Panc1 (cell line): Measurements from ENCODE around the gene PDZD4. TPM values are rescaled to one million over a fixed set of nuclear protein-coding genes. Genes with fewer than 3 reads are reported as not detected.

ENCODE experiments used
- ATAC-seq: fragments of 200-7000 bp; cut with Tn5 transposase; 2 replicates; pipeline ENCODE4 v1.9.1; 2020; ENCODE audit warnings: mild to moderate bottlenecking, moderate library complexity
- BruUV-seq: library from RNA; stranded (reverse); fragments of 400-500 nt; replicated peaks from 2 replicates; lab custom pipeline; 2021; lab: Mats Ljungman, UMichigan
- CTCF ChIA-PET: fragments of 300-600 bp; sonication (Branson Sonifier 250); formaldehyde crosslinking; loops from one replicate; lab custom pipeline; 2022; ENCODE audit warnings: antibody characterized with exemption; lab: Charles Lee
- POLR2A ChIA-PET: fragments of 300-600 bp; sonication (Branson Sonifier 250); formaldehyde crosslinking; loops from one replicate; lab custom pipeline; 2022; ENCODE audit warnings: antibody characterized with exemption; lab: Charles Lee
- DNase-seq: peaks from one replicate; pipeline ENCODE4 v3.0.0-alpha.2; 2010; ENCODE audit warnings: low read depth, low spot score
- H3K27ac ChIP-seq: 2 replicates; pipeline ENCODE4 v1.5.1; 2011; ENCODE audit warnings: mild to moderate bottlenecking, low read length, inconsistent platforms
- H3K27me3 ChIP-seq: fragments of 200-500 bp; sonication (Bioruptor generic); 2 replicates; pipeline ENCODE4 v1.6.0; 2014; ENCODE audit warnings: low read length, inconsistent platforms; ENCODE audit not compliant: control insufficient read depth, insufficient read depth
- H3K36me3 ChIP-seq: fragments of 200-500 bp; sonication (Bioruptor generic); 2 replicates; pipeline ENCODE4 v1.5.1; 2014; ENCODE audit warnings: inconsistent platforms, mild to moderate bottlenecking, low read length, moderate library complexity; ENCODE audit not compliant: control insufficient read depth, insufficient read depth
- H3K4me1 ChIP-seq: 2 replicates; pipeline ENCODE4 v1.5.1; 2011; ENCODE audit warnings: inconsistent platforms, mild to moderate bottlenecking, low read length, moderate library complexity; ENCODE audit not compliant: control insufficient read depth, insufficient read depth
- H3K4me3 ChIP-seq, 2 experiments: 2 replicates each; pipeline ENCODE4 v1.5.1; 2011 to 2012; ENCODE audit warnings: low read depth in 2 of 2, low read length in 2 of 2, mild to moderate bottlenecking in 2 of 2, inconsistent platforms in 1 of 2, moderate library complexity in 1 of 2
- H3K9me3 ChIP-seq: fragments of 200-500 bp; sonication (Bioruptor generic); 2 replicates; pipeline ENCODE4 v1.5.1; 2014; ENCODE audit warnings: low read depth, mild to moderate bottlenecking, inconsistent platforms, low read length, moderate library complexity; ENCODE audit not compliant: control insufficient read depth, insufficient read depth
- CTCF ChIP-seq: fragments of 450-650 bp; IDR thresholded peaks from 2 replicates; pipeline ENCODE4 v1.5.1; 2017; ENCODE audit warnings: mild to moderate bottlenecking
- POLR2AphosphoS5 ChIP-seq: IDR thresholded peaks from 2 replicates; pipeline ENCODE4 v1.6.1; 2012; ENCODE audit warnings: mild to moderate bottlenecking, low read depth, low read length, moderate library complexity
- REST ChIP-seq, 2 experiments: IDR thresholded peaks; 2 replicates each; pipeline ENCODE4 v1.6.1; 2011 to 2012; ENCODE audit warnings: low read depth in 2 of 2, control low read depth in 1 of 2, low read length in 1 of 2, mild to moderate bottlenecking in 1 of 2, moderate library complexity in 1 of 2; ENCODE audit not compliant: insufficient read depth in 1 of 2
- SIN3A ChIP-seq: IDR thresholded peaks from 2 replicates; pipeline ENCODE4 v1.6.1; 2012; ENCODE audit warnings: low read depth, mild to moderate bottlenecking, low read length, moderate library complexity, borderline replicate concordance; ENCODE audit not compliant: insufficient read depth
- TCF7L2 ChIP-seq: IDR thresholded peaks from 2 replicates; pipeline ENCODE4 v1.6.1; 2011; ENCODE audit warnings: mild to moderate bottlenecking, low read depth, low read length, inconsistent platforms
- in situ Hi-C: cut with HindIII; loops from 2 replicates; pipeline ENCODE4 v1.10.0; 2016; ENCODE audit warnings: low sequenced_read_pairs, low pct_unique_long_range_greater_than_20kb
- intact Hi-C: fragments of 100-400 bp; cut with micrococcal nuclease; formaldehyde crosslinking; loops from one replicate; pipeline ENCODE4 v1.10.0; 2022; ENCODE audit not compliant: unreplicated experiment
- total RNA-seq: library from RNA; stranded (reverse); gene quantifications from one replicate; pipeline ENCODE4 v1.2.1, GENCODE V29; 2021; ENCODE audit not compliant: unreplicated experiment

Gene PDZD4
- total RNA-seq, 1 experiment from 2014 or later = 37.2 TPM

- Histone ChIP-seq H3K4me3 (no peak overlapping the region), H3K9me3 (no peaks in the 10 kb centered on the region), H3K27me3 (no peaks in the 10 kb centered on the region), H3K36me3 (no peaks in the 10 kb centered on the region), H3K4me1 (peaks cover 16% of the 10 kb centered on the region), H3K27ac (0 out of 2 replicates have a peak overlapping the region, but pooled peaks have one; percentile 23)
- ATAC-seq = peak; percentile 19
- POLR2A ChIA-PET = no interaction called here
- no TSS peak for BruUV-seq
- no peak for TF ChIP-seq POLR2AphosphoS5
- no peak for TF ChIP-seq REST (IDR thresholded peaks at IDR 0.05; ENCODE audit: insufficient read depth in 1 of 2, low read depth in 2 of 2, low read length in 1 of 2)
- no peak for TF ChIP-seq TCF7L2
- TF ChIP-seq SIN3A = no peak
- TF ChIP-seq CTCF = no peak
- CTCF ChIA-PET = interaction anchor here (0.7 kb wide), 1 partner anchor 23 kb away, joined by 3 read pairs; no protein-coding TSS in a partner anchor
- DNase-seq = no peak
- in situ Hi-C loops = no loop called here
- intact Hi-C loops = no loop called here
These were observed 48.8 kb downstream of the PDZD4 start for GRCh38 chrX:153781428-153782047.

GRCh38 chrX:153780678-153781427, 49.5 kb downstream of the PDZD4 start, which contains the start of gene SRPK3:
Gene SRPK3, plus strand, starts transcription at chrX:153781041. Its CDS starts 46 bp downstream, at chrX:153781087.
- ChIA-PET POLR2A (no interaction called here), CTCF (no interaction called here)
- no peak for TF ChIP-seq POLR2AphosphoS5
- no peak for TF ChIP-seq CTCF
- no peak for TF ChIP-seq REST (IDR thresholded peaks at IDR 0.05; ENCODE audit: insufficient read depth in 1 of 2, low read depth in 2 of 2, low read length in 1 of 2)
- TF ChIP-seq TCF7L2 = no peak
- TF ChIP-seq SIN3A = no peak
- in situ Hi-C loops (no loop called here), intact Hi-C loops (no loop called here)
- H3K4me1 ChIP-seq = peaks cover 16% of the 10 kb centered on the region
- ATAC-seq = peak; percentile 38
- DNase-seq = no peak
- BruUV-seq = no TSS peak
- no peaks in the 10 kb centered on the region for H3K9me3 ChIP-seq
- no peak within 1 kb of the TSS for H3K4me3 ChIP-seq
- no peaks in the 10 kb centered on the region for H3K36me3 ChIP-seq
- no peaks in the 10 kb centered on the region for H3K27me3 ChIP-seq
- H3K27ac ChIP-seq = 0 out of 2 replicates have a peak within 1 kb of the TSS, but pooled peaks have one; percentile 23
